Adrenal gland (tissue), 12 donors: ENCODE measurements around the gene RAVER1. TPM values are rescaled to one million over a fixed set of nuclear protein-coding genes. Genes with fewer than 3 reads are reported as not detected.
"Not testable (repeated sequence)": the region's sequence is repeated elsewhere in the genome, so short reads cannot be mapped to it uniquely, and the experiment has no call there.

Experiments used
- DNase-seq, 7 donors: peaks; one replicate each; pipeline ENCODE4 v3.0.0-alpha.2; 2019 to 2020
- H3K27ac ChIP-seq, 5 donors: fragments of 200-600 bp; sonication (generic) in 4 of 5; 1 replicate in 3 of 5; 2 replicates in 2 of 5; pipeline versions ENCODE4 v1.5.1 to v1.8.0; 2016 to 2020; ENCODE audit warnings: mild to moderate bottlenecking in 1 of 5
- H3K27me3 ChIP-seq: fragments of 200-600 bp; 2 replicates; pipeline ENCODE4 v1.8.0; 2021
- H3K36me3 ChIP-seq, 2 donors: fragments of 200-600 bp; replicated peaks in 1 of 2; 1 replicate in 1 of 2; 2 replicates in 1 of 2; pipeline versions ENCODE4 v1.5.1 to v1.8.0; 2018 to 2022
- H3K4me1 ChIP-seq, 2 donors: fragments of 200-600 bp; replicated peaks in 1 of 2; 1 replicate in 1 of 2; 2 replicates in 1 of 2; pipeline versions ENCODE4 v1.5.1 to v1.8.0; 2018 to 2021
- H3K4me3 ChIP-seq, 4 donors: fragments of 200-600 bp; sonication (generic) in 3 of 4; one replicate each; pipeline ENCODE4 v1.5.1; 2016 to 2018
- H3K9me3 ChIP-seq, 3 donors: fragments of 200-600 bp; sonication (generic) in 1 of 3; replicated peaks in 1 of 3; 1 replicate in 2 of 3; 2 replicates in 1 of 3; pipeline versions ENCODE4 v1.5.1 to v1.8.0; 2016 to 2021
- CTCF ChIP-seq, 6 experiments: fragments of 450-650 bp in 4 of 6; fragments of 200-600 bp in 2 of 6; sonication (generic) in 1 of 6; IDR thresholded peaks; 1 replicate in 5 of 6; 2 replicates in 1 of 6; pipeline versions ENCODE4 v1.5.1 to v1.8.0; 2016 to 2021; ENCODE audit warnings: antibody characterized with exemption in 6 of 6, mild to moderate bottlenecking in 2 of 6, moderate library complexity in 1 of 6
- POLR2A ChIP-seq, 2 donors: fragments of 450-650 bp; IDR thresholded peaks; one replicate each; pipeline ENCODE4 v1.6.1; 2017; ENCODE audit warnings: antibody characterized with exemption in 2 of 2, mild to moderate bottlenecking in 2 of 2, moderate library complexity in 1 of 2
- WGBS, 4 donors: extraction: QIAGEN DNeasy Blood & Tissue Kit in 2 of 4; methylation state at CpG; one replicate each; pipeline versions ENCODE4 v1.1.5 to v1.1.7; 2013 to 2017; 5-methylcytosine and 5-hydroxymethylcytosine counted together
- intact Hi-C, 2 donors: fragments of 100-400 bp; cut with DNase I; formaldehyde crosslinking; loops; one replicate each; pipeline versions ENCODE4 v1.14.1 to v1.15.0; 2022 to 2023
- polyA plus RNA-seq, 3 donors: library from polyadenylated mRNA; stranded (reverse); fragments of 200-250 nt in 2 of 3; fragments of 350-450 nt in 1 of 3; fragmentation: Illumina TruSeq in 1 of 3; extraction: RNeasy Lipid Tissue Mini Kit (QIAGEN cat#74804) in 1 of 3; gene quantifications; one replicate each; pipeline ENCODE4 v1.2.3, GENCODE V29; 2013 to 2014
- total RNA-seq, 9 donors: library from RNA; depleted of rRNA in 4 of 9; stranded (reverse); fragments of >200 nt in 4 of 9; fragments of 120-200 nt in 1 of 9; fragmentation: NEBNext Ultra II Directional in 1 of 9; extraction: Animal tissue kit (Norgen Biotek cat#: 25700) in 1 of 9; gene quantifications; one replicate each; pipeline versions ENCODE4 v1.1.0 to v1.2.4, GENCODE V29; 2013 to 2023
- donor health status: healthy with polysubstance abuse.
- donor health status: Bipolar disorder and iron deficiency.
- donor health status: DM: yes; HTN: yes; CAD: no.
- donor health status: DM: no; HTN: no; CAD: no.
- donor health status: DM: no; HTN: no; CAD: no.
- donor health status: DM: yes; HTN: yes; CAD: no.

The RAVER1 gene
- total and polyA plus RNA-seq, 12 donors = 4.1 to 42.7 (median 27.0) TPM

GRCh38 chr19:10378124-10378523 lies 44.8 kb upstream of the RAVER1 start:
- DNase-seq = no peak
- no peak for TF ChIP-seq POLR2A (IDR thresholded peaks at IDR 0.05)
- no peak for TF ChIP-seq CTCF (IDR thresholded peaks at IDR 0.05)
- intact Hi-C loops = no loop called here
- WGBS, 4 donors = 92 to 95% (median 93%) methylated on average over 4 to 8 of the region's 8 CpGs
- H3K36me3 ChIP-seq = peaks cover 0 to 7% of the 10 kb centered on the region in 2 donors
- H3K4me1 ChIP-seq = peaks cover 0 to 18% of the 10 kb centered on the region in 2 donors
- H3K27ac ChIP-seq = no peak overlapping the region
- H3K9me3 ChIP-seq = no peaks in the 10 kb centered on the region
- H3K27me3 ChIP-seq = no peaks in the 10 kb centered on the region
- no peak overlapping the region for H3K4me3 ChIP-seq

- H3K27ac ChIP-seq, H3K4me3 ChIP-seq, H3K9me3 ChIP-seq, H3K27me3 ChIP-seq, H3K36me3 ChIP-seq, DNase-seq, intact Hi-C loops: not testable (repeated sequence)
- peaks cover 0 to 18% of the 10 kb centered on the region in 2 donors for H3K4me1 ChIP-seq
- WGBS, 4 donors = 93 to 98% (median 97%) methylated on average over 2 of the region's 2 CpGs
Observed at GRCh38 chr19:10377140-10377640, 43.9 kb upstream of the RAVER1 start.

- intact Hi-C loops = no loop called here
- WGBS, 4 donors = 82 to 91% (median 84%) methylated on average over 5 of the region's 5 CpGs
Observed at GRCh38 chr19:10374931-10375330, 41.6 kb upstream of the RAVER1 start.

GRCh38 chr19:10372690-10373089 lies 39.4 kb upstream of the RAVER1 start:
- peaks cover 0 to 27% of the 10 kb centered on the region in 2 donors for H3K36me3 ChIP-seq
- WGBS, 4 donors = 78 to 96% (median 90%) methylated on average over 3 of the region's 3 CpGs

More at GRCh38 chr19:10374931-10375330, 41.6 kb upstream of the RAVER1 start:
- TF ChIP-seq CTCF (IDR thresholded peaks at IDR 0.05) = no peak
- TF ChIP-seq POLR2A (IDR thresholded peaks at IDR 0.05) = no peak
- Histone ChIP-seq H3K27me3 (no peaks in the 10 kb centered on the region), H3K9me3 (no peaks in the 10 kb centered on the region), H3K4me1 (peaks cover 0 to 12% of the 10 kb centered on the region in 2 donors), H3K36me3 (peaks cover 0 to 11% of the 10 kb centered on the region in 2 donors), H3K27ac (no peak overlapping the region), H3K4me3 (no peak overlapping the region)
- DNase-seq = no peak

More at GRCh38 chr19:10372690-10373089, 39.4 kb upstream of the RAVER1 start:
- Histone ChIP-seq H3K27me3 (no peaks in the 10 kb centered on the region), H3K9me3 (no peaks in the 10 kb centered on the region), H3K27ac (no peak overlapping the region), H3K4me3 (no peak overlapping the region), H3K4me1 (no peaks in the 10 kb centered on the region)
- DNase-seq = no peak
- no peak for TF ChIP-seq CTCF (IDR thresholded peaks at IDR 0.05)
- no peak for TF ChIP-seq POLR2A (IDR thresholded peaks at IDR 0.05)
- intact Hi-C loops = no loop called here
